LHCN-M2 (cell line): Measurements from ENCODE around the gene TEKTIP1. TPM values are rescaled to one million over a fixed set of nuclear protein-coding genes. Genes with fewer than 3 reads are reported as not detected.

Experiments used
- DNase-seq: peaks from one replicate; pipeline ENCODE4 v3.0.0-alpha.2; 2012; ENCODE audit warnings: low read depth
- total RNA-seq: library from RNA; depleted of rRNA; stranded (reverse); fragments of >200 nt; gene quantifications from 2 replicates; pipeline ENCODE4 v1.2.3, GENCODE V29; 2014

The TEKTIP1 gene
- total RNA-seq, 1 experiment from 2014 or later, result not detected

DNA sequence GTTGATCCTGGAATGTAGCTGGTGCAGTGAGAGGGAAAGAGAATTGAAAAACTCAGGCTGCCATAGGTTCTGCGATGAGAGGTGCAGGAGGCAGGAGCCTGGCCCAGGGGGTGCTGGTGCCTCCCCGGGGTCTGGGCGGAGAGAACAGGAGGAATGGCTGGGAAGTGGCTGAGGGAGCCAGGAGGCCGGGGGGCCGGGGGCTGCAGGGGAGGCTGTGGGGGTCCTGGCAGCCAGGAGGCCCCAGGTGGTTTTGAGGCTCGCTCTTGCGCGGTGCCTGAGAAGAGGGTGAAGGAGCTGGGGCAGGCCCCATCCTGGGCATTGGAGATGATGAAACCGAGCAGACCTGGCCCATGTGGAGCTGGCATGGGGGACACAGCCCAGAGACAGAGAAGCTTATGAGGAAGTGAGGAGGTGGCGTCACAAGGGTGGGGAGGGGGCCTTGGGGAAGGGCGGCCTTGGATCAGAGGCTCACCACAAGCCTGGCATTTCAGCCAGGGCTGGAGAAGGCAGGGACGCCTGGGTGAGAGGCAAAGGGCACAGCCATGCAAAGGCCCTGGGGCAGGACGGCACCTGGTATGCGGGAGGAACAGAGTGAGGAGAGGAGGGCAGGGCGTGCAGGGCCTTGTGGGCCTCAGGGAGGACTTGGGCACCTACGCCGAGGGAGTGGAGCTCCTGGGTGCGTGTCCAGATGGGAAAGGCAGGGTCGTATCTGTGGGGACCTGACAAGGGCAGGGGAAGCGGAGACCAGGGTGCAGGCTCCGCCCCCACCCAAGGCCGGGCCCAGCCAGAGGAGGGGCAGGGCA, 1.3 kb upstream of the TEKTIP1 start:
- no peak for DNase-seq

DNA sequence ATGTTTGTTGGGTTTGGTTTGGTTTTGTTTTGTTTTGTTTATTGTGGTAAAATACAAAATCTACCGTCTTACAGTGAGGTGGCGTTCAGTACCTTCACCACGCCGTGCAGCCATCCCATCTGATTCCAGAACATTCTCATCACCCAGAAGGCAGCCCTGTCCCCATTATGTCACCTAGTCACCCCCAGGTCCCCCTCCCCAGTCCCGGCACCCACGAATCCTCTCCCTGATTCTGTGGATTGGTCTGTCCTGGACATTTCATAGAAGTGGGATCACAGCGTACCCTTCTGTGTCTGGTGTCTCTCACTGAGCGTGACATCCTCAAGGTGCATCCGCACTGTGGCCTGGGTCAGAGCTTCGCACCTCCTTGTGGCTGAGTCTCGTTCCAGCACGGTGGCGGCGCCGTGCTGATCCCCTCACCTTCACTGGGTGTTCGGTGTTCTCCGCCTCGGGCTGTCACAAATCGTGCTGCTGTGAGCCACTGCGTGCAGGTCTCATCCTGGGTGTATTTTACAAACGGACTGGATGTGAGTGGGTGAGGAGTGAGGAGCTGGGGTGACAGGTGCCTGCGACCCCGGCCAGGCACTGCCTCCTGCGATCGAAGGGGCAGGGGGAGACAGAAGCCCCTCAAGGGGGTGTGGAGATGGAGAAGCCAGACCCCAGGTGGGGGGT, 580 bp upstream of the TEKTIP1 start:
- no peak for DNase-seq

DNA sequence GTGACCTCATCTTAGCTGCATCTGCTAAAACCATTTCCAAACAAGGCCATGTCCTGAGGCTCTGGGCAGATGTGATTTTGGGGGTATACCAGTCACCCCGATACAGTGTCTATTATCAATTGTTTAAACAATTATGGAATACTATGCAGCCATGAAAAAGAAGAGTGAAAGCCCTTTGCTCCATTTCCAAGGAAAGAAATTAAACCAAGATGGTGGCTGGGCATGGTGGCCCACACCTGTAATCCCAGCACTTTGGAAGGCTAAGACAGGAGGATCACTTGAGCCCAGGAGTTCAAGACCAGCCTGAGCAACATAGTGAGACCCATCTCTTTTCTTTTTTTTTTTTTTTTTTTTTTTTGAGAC, 763 bp downstream of the TEKTIP1 start:
- no peak for DNase-seq

DNA sequence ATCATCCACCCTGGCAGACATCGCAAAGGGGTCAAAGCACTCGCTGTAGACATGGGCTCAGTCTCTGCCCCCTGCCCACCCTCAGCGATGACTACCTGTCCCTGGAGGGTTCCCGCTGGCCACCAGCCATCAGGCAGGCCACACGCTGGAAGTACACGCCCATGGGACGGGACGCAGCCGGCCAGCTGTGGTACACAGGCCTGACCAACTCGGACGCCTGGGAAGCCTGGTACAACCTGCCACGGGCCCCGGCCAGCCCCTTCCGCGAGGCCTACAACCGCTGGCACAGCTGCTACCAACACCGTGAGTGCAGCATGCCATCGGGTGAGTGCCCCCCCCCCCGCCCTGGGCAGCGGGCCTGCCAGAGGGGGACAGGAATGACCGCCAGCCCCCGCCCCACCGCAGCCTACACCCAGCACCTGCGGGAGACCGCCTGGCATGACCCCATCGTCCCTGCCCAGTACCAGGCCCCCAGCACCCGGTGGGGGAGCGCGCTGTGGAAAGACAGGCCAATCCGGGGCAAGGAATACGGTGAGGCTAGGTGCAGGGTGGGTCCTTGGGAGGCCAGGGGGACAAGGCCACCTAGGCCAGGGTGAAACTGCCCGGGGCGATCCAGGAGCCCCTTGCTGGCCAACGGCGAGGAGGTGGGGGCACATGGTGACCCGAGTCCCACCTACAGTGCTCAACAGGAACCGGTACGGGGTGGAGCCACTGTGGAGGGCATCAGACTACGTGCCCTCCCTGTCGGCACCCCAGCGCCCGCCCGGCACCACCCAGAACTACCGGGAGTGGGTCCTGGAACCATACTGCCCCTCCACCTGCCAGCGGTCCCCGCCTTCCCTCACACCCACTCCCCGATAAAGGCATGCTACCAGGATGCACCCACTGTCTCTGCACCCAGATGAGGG, 4.4 kb downstream of the TEKTIP1 start:
- DNase-seq, result no peak

DNA sequence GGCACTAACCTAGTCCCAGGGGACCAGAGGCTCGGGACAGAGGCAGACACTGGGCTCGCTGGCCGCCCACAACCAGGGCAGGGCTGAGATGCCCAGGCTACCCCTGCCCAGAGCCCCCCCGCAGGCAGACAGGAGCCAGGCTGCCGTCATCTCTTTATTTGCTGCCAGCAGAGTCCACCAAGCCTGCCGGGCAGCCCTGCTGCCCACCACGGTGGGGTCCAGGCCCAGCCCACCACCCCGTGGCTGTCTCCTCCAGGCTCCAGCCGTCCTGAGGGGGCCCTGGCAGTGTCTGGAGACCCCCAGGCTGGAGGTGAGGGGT, 5.0 kb downstream of the TEKTIP1 start:
- no peak for DNase-seq

DNA sequence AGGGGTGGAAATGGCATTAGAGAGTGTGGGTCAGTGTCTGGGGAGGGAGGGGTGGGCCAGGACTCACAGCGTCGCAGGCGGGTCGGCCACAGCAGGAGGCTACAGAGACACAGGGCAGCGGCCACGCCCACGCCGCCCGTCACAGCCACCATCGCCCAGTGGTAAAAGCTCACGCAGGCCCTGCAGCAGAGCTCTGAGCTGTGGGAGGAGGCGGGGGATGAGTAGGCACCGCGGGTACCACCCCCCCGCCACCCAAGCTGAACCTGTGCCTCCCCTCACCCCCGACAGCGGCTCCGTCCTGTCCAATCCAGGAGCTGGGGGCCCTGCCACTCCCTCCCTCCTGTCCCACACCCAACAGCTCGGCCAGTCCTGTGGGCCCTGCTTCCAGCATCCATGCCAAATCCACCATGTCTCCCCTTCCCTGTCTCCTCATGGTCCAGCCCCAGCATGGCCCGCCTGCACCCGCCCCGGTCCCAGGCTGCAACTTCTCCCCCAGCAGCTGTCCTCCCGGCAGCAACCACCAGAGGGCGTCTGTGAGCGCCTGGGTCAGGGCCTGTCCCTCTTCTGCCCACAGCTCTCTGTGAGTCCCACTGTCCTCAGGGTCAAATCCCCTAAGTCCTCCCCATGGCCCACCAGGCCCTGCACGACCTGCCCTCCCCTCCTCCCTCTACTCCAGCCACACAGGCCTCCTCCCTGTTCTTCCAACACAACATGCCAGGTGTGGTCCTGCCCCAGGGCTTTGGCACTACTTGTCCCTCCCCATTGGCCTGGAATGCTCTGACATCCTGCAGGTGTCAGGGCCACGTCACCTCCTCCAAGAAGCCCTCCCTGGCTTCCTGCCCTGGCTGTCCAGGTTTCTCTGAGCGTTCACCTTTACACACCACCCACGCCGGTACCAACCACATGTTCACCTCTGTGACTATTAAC, 6.0 kb downstream of the TEKTIP1 start:
- peak; percentile 49 for DNase-seq

DNA sequence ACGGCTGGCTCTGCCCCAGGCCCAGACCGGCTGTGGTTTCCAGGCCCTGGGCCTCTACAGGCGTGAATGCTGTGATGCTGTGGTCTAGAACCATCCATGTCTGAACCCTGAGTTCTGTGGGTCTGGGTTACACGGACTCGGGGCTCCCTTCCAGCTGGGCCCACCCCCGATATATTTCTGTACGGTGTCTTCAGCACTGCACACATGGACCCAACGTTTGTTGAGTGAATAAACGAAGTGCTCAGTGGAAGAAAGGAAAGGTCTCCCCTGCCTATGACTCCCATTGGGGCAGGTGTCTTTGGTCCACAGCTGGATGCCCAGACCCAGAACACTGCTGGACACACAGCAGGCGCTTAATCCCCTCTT, 6.7 kb downstream of the TEKTIP1 start:
- no peak for DNase-seq

DNA sequence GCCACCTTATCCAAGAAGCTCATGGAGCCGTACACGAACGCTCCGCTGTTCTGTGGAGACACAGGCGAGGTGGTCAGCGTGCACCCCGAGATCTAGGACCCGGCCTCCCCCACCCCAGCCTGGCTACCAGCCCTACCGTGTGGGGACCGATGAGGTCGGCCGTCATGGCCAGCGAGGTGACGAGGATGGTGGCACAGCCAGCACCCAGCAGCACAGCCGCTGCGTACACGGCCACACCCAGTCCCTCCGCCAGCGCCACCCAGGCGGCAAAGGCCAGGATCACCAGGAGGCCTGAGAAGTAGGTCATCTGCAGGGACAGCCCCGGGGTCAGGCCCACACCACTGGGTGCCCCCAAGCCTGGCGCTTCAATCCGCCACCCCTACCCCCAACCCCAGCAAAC, 7.1 kb downstream of the TEKTIP1 start:
- DNase-seq, result no peak

DNA sequence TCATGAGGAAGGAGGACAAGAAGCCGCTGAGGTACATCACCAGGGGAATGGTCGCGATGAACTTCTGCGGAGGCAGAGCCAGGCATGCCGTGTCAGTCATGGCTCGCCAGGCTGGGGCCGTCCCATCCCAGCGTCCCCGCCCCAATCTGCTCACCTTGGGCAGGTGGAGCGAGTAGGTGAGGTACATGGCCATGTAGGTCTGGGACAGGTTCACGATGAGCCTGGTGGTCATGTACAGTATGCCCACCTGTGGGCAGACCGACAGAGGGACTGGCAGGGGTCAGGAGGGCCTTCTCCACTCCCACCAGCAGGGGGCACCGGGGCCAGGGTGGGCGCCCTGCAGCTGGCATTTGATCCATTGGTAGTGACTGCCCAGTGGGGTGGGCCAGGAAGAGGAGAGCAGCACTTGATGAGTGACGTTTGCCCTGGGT, 8.3 kb downstream of the TEKTIP1 start:
- no peak for DNase-seq

DNA sequence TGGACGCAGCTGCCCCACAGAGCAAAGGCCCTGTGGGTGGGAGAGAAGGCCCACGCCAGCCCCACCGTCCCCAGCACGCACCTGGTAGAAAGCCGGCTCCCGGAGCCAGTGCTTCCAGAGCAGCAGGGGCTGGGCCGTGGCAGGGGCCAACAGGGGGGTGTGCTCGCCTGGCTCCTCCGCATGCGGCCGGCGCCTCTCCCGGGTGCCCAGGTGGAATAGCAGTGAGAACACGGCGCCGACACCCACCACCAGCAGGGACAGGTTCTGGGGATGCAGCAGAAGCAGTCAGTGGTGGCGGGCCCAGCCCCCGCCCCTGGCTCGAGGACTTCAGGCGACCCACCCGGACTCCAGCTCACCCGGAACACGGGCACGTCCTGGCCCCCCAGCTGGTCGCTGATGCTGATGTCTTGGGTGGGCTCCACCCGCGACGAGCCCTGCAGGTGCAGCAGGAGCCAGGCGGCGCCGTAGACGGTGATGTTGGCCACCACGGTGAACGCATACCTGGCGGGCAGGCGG, 8.9 kb downstream of the TEKTIP1 start:
- no peak for DNase-seq

DNA sequence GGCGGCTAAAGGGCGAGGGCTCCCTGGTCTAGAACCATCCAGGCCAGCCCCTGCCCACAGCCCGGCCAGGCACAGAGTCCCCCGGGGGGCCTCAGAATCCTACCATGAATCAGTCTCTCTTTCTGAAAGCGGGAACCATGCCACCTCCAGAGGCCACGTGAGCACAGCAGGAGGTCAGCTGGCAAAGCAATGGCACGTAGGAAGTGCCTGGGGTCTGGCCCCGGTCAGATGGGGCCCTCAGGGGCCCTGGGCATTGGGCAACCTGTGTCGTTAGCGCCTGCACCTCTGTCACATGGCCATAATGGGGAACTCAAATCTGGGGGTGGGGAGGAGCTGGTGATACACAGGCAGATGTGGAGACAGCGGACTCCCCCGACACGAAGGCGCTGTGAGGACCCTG, 9.6 kb downstream of the TEKTIP1 start:
- DNase-seq, result no peak

DNA sequence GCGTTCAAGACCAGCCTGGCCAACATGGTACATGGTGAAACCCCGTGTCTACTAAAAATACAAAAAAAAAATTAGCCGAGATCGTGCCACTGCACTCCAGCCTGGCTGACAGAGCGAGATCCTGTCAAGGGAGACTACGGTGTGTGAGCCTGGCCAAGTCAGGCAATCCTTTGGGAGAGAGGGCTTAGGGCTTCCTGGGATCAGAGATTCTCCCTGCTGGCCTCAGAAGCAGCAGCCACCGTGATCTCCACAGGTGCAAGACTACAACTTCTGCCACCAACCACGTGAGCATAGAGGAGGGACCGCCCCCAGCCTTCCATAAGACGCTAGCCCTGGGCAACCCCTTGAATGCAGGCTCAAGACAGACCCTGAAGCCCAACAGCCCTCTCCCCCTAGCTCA, 10.8 kb downstream of the TEKTIP1 start:
- no peak for DNase-seq

DNA sequence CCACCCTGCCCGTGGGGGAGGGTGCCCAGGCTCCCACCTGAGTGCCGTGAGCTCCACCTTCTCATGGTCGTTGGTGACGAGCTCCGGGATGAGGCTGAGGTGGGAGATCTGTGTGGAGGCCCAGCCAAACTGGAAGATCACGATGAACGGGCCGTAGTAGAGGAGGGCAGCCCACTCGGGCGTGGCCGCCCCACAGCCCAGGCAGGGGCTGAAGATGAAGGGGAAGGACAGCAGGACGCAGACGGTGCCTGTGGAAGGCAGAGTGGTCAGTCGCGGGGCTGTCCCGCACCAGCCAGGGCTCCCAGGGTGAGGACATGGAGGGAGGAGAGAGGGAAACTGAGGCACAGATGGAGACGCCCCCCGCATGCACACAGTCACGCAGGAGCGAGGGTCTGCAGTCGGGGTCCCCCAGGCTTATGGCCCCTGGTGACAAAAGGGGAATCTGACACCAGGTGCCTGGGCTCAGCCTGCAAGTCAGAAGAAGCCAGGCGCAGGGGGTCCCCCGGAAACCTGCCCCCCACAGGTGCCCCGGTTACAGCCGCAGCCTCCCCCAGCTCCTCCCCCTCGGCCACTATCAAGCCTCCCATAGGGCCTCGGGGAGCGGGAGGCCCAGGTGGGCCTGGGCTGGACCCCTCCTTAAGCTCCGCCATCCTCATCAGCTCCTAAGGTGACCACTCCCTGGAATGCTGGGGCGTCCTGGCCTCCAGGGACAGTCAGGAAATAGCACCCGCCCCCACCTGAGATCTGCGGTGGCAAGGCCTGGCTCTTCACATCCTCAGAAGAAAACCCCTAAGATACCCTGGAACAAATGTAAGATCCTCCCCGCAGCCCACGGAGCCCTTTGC, 12.2 kb downstream of the TEKTIP1 start:
- DNase-seq, result no peak

DNA sequence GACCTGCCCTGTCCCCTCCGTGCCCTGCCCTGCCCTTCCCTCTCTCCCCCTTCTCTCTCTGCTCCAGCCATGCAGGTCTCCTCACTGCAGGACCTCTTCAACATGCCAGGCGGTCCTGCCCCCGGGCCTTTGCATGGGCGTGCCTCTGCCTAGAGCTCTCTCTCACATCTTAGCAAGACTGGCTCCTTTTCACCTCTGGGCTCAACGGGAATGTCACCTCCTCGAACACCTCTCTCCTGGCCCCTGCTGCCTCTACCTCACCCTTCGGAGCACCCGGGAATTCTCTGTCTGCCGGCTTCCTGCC, 12.8 kb downstream of the TEKTIP1 start:
- no peak for DNase-seq

DNA sequence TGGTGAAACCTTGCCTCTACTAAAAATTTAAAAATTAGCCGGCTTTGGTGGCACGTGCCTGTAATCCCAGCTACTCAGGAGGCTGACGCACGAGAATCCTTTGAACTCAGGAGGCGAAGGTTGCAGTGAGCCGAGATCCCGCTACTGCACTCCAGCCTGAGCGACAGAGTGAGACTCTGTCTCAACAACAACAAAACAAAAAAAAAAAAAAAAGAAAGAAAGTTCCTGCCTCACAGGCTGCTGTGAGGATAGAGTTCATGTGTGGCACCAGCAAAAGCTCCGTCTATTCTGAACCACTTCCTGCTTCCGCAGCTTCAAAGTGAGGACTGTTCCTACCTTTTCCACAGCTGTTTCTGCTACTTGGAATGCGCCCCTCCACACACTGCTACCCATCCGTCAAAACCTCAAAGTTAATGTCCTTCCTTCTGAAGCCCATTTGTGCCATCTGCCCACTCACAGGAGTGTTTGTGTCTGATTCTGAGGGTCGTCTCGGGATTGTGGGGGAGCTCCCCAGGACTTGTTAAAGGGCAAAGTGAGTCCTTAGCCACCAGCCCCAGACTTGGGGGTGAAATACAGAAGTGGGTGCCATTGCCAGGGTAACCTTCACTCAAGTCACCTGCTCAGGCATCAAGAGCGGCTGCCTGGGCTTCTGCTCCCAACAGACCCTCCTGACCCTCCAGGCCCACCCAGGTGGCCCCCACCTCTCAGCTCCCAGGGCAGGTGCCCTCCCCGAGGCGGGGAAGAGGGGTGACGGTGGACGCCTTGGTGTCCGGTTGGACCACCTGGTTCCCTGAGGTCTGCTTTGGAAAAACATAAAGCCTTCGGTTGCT, 15.5 kb downstream of the TEKTIP1 start:
- no peak for DNase-seq

DNA sequence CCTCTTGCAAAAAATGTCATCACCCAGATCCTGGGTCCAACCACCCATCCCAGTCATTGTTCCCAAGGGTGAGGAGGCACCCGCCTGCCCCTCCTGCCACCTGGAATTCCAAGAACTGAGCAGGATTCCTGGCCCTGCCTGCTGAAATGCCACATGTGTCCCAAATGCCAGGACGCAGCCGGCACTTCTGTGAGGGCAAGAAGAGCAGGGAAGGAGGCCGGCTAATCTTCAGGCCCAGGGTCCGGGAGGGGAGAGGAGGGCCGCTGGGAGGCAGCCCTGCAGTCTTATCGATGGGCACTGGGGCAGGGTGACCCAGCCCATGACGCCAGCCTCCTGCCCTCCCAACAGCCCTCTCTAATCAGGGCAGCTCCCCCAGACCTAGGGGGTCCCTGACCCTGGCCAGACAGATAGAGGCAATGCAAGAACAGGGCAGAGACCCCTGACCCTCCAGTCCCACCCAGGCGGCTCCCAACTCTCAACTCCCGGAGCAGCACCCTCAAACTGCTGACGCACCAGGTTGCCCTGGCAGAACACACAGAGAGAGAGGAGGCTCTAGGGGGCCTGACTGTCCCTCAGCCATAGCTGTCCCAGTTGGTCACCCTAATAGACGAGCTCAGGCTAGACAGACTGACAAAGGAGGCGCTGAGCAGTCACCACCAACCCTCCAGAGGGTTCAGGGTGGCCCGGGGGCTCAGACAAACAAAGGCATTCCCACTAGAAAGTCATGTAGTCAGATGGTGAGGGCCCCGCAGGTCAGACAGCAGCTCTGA, 16.9 kb downstream of the TEKTIP1 start:
- DNase-seq, result no peak

DNA sequence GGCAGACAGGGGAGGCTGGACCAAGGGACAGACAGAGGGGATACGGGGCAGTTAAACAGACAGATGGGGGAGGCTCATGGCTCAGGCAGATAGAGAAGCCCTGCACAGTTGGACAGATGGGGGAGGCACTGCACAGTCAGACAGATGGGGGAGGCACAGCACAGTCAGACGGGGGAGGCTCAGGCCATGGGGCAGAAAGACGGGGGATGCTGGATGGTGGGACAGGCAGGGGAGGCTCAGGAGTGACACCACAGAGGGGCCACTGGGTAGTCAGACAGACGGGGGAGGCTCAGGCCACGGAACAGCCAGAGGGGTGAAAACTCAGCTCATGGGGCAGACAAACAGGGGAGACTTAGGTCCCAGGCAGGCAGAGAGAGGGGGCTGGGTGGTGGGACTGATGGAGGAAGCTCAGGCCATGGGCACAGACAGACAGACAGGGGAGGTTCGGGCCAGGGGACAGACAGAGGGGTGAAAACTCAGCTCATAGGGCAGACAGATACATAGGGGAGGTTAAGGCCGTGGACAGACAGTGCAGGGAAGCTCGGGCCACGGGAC, 17.5 kb downstream of the TEKTIP1 start:
- DNase-seq, result no peak

DNA sequence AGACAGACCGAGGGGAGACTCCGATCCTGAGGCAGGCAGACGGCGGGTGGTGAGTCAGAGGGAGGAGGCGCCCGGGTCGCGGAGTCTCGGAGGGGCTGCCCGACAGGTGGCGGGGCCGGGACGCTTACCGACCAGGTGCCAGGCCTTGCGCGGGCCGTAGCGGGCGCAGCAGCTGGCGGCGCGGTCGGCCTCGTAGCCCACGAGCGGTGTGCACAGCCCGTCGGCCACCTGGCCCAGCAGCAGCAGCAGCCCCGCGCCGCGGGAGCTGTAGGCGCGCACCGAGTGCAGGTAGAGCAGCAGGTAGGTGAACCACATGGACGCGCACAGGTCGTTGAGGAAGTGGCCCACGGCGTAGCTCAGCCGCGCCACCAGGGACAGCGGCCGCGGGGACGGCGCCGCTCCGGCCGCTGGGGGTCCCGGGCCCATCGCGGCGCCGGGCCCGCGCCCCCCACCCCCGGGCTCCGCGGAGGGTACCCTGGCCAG, 18.0 kb downstream of the TEKTIP1 start:
- DNase-seq, result no peak
